ENCODE results near the gene TRABD2B.

The TRABD2B gene

GRCh38 chr1:48030696-48031365 is 33.6 kb upstream of the TRABD2B start:
- no peaks in the 10 kb centered on the region for H3K36me3 ChIP-seq (ENCODE audit: control insufficient read depth, insufficient read depth, low read length)
- H3K27me3 ChIP-seq (replicated peaks; ENCODE audit: control insufficient read depth, insufficient read depth, low read length), result no peaks in the 10 kb centered on the region; the same call in 1 of the 2 replicates
- no peak for TF ChIP-seq CTCF (IDR thresholded peaks at IDR 0.05; ENCODE audit: insufficient read depth, low read length, poor library complexity, severe bottlenecking)
- no peak for DNase-seq (ENCODE audit: extremely low read depth, insufficient read length)
- H3K4me3 ChIP-seq (replicated peaks; ENCODE audit: low read depth, low read length), result no peak overlapping the region

GRCh38 chr1:48030211-48030610 is 33.0 kb upstream of the TRABD2B start:
- no peaks in the 10 kb centered on the region; the same call in 1 of the 2 replicates for H3K27me3 ChIP-seq (replicated peaks; ENCODE audit: control insufficient read depth, insufficient read depth, low read length)
- TF ChIP-seq CTCF (IDR thresholded peaks at IDR 0.05; ENCODE audit: insufficient read depth, low read length, poor library complexity, severe bottlenecking), result no peak
- DNase-seq (ENCODE audit: extremely low read depth, insufficient read length), result no peak
- no peak overlapping the region for H3K4me3 ChIP-seq (replicated peaks; ENCODE audit: low read depth, low read length)
- no peaks in the 10 kb centered on the region for H3K36me3 ChIP-seq (ENCODE audit: control insufficient read depth, insufficient read depth, low read length)

- Histone ChIP-seq H3K4me3 (replicated peaks; ENCODE audit: low read depth, low read length) (no peak overlapping the region), H3K27me3 (replicated peaks; ENCODE audit: control insufficient read depth, insufficient read depth, low read length) (no peaks in the 10 kb centered on the region; the same call in none of the 2 replicates), H3K36me3 (ENCODE audit: control insufficient read depth, insufficient read depth, low read length) (no peaks in the 10 kb centered on the region)
- no peak for DNase-seq (ENCODE audit: extremely low read depth, insufficient read length)
- no peak for TF ChIP-seq CTCF (IDR thresholded peaks at IDR 0.05; ENCODE audit: insufficient read depth, low read length, poor library complexity, severe bottlenecking)
Measured at GRCh38 chr1:48028218-48029069, 31.3 kb upstream of the TRABD2B start.

- no peaks in the 10 kb centered on the region for H3K36me3 ChIP-seq (ENCODE audit: control insufficient read depth, insufficient read depth, low read length)
- no peak overlapping the region for H3K4me3 ChIP-seq (replicated peaks; ENCODE audit: low read depth, low read length)
- TF ChIP-seq CTCF (IDR thresholded peaks at IDR 0.05; ENCODE audit: insufficient read depth, low read length, poor library complexity, severe bottlenecking), result no peak
- no peaks in the 10 kb centered on the region; the same call in none of the 2 replicates for H3K27me3 ChIP-seq (replicated peaks; ENCODE audit: control insufficient read depth, insufficient read depth, low read length)
- no peak for DNase-seq (ENCODE audit: extremely low read depth, insufficient read length)
Measured at GRCh38 chr1:48027533-48027835, 30.3 kb upstream of the TRABD2B start.

GRCh38 chr1:48026701-48027532 is 29.7 kb upstream of the TRABD2B start:
- no peak for TF ChIP-seq CTCF (IDR thresholded peaks at IDR 0.05; ENCODE audit: insufficient read depth, low read length, poor library complexity, severe bottlenecking)
- no peak for DNase-seq (ENCODE audit: extremely low read depth, insufficient read length)
- Histone ChIP-seq H3K27me3 (replicated peaks; ENCODE audit: control insufficient read depth, insufficient read depth, low read length) (no peaks in the 10 kb centered on the region; the same call in none of the 2 replicates), H3K36me3 (ENCODE audit: control insufficient read depth, insufficient read depth, low read length) (no peaks in the 10 kb centered on the region), H3K4me3 (replicated peaks; ENCODE audit: low read depth, low read length) (no peak overlapping the region)
